ENCODE measurements around the gene MTOR. TPM values are rescaled to one million over a fixed set of nuclear protein-coding genes. Genes with fewer than 3 reads are reported as not detected.

The MTOR gene
- total and polyA plus RNA-seq, 8 donors: 6.3 to 42.4 (median 28.6) TPM

GRCh38 chr1:11132563-11133293 lies 129.6 kb downstream of the MTOR start:
- Histone ChIP-seq H3K27ac (no peak overlapping the region), H3K27me3 (no peaks in the 10 kb centered on the region), H3K36me3 (peaks cover 63 to 100% (median 99%) of the 10 kb centered on the region in 4 donors), H3K9me3 (no peaks in the 10 kb centered on the region), H3K4me1 (no peaks in the 10 kb centered on the region), H3K4me3 (no peak overlapping the region)
- DNase-seq: peak in 1 of 2 donors; percentile 25
- TF ChIP-seq, protein P1, sequence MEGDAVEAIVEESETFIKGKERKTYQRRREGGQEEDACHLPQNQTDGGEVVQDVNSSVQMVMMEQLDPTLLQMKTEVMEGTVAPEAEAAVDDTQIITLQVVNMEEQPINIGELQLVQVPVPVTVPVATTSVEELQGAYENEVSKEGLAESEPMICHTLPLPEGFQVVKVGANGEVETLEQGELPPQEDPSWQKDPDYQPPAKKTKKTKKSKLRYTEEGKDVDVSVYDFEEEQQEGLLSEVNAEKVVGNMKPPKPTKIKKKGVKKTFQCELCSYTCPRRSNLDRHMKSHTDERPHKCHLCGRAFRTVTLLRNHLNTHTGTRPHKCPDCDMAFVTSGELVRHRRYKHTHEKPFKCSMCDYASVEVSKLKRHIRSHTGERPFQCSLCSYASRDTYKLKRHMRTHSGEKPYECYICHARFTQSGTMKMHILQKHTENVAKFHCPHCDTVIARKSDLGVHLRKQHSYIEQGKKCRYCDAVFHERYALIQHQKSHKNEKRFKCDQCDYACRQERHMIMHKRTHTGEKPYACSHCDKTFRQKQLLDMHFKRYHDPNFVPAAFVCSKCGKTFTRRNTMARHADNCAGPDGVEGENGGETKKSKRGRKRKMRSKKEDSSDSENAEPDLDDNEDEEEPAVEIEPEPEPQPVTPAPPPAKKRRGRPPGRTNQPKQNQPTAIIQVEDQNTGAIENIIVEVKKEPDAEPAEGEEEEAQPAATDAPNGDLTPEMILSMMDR (IDR thresholded peaks at IDR 0.05): no peak
- no peak for TF ChIP-seq EP300 (IDR thresholded peaks at IDR 0.05)
- TF ChIP-seq POLR2AphosphoS5 (IDR thresholded peaks at IDR 0.05): no peak
- no peak for TF ChIP-seq POLR2A (IDR thresholded peaks at IDR 0.05)
- 73 to 91% (median 85%) methylated on average over 7 to 8 of the region's 8 CpGs for WGBS, 5 donors
- intact Hi-C loops (cut with DNase I; ENCODE audit: low total_unique reads): no loop called here

- H3K36me3 ChIP-seq: peaks cover 64 to 100% (median 99%) of the 10 kb centered on the region in 4 donors
- no peaks in the 10 kb centered on the region for H3K9me3 ChIP-seq
- no peak for DNase-seq
- WGBS, 5 donors: 65 to 78% (median 68%) methylated on average over 3 of the region's 3 CpGs
- no peaks in the 10 kb centered on the region for H3K4me1 ChIP-seq
- TF ChIP-seq POLR2A (IDR thresholded peaks at IDR 0.05): no peak
- no peak for TF ChIP-seq EP300 (IDR thresholded peaks at IDR 0.05)
- no peak overlapping the region for H3K27ac ChIP-seq
- no peak overlapping the region for H3K4me3 ChIP-seq
- no peaks in the 10 kb centered on the region for H3K27me3 ChIP-seq
- intact Hi-C loops (cut with DNase I; ENCODE audit: low total_unique reads): no loop called here
These were observed 130.5 kb downstream of the MTOR start for GRCh38 chr1:11131816-11132215.

GRCh38 chr1:11130406-11130805 lies 131.9 kb downstream of the MTOR start:
- no peak for DNase-seq
- H3K36me3 ChIP-seq: peaks cover 72 to 100% (median 99%) of the 10 kb centered on the region in 4 donors
- intact Hi-C loops (cut with DNase I; ENCODE audit: low total_unique reads): no loop called here
- TF ChIP-seq EP300 (IDR thresholded peaks at IDR 0.05) (no peak), POLR2A (IDR thresholded peaks at IDR 0.05) (no peak), POLR2AphosphoS5 (IDR thresholded peaks at IDR 0.05) (no peak)
- TF ChIP-seq, protein P1 (IDR thresholded peaks at IDR 0.05): no peak
- no peaks in the 10 kb centered on the region for H3K9me3 ChIP-seq
- no peaks in the 10 kb centered on the region for H3K27me3 ChIP-seq
- 90 to 98% (median 96%) methylated on average over 13 to 17 of the region's 17 CpGs for WGBS, 5 donors
- no peaks in the 10 kb centered on the region for H3K4me1 ChIP-seq
- no peak overlapping the region for H3K27ac ChIP-seq
- H3K4me3 ChIP-seq: no peak overlapping the region

DNA sequence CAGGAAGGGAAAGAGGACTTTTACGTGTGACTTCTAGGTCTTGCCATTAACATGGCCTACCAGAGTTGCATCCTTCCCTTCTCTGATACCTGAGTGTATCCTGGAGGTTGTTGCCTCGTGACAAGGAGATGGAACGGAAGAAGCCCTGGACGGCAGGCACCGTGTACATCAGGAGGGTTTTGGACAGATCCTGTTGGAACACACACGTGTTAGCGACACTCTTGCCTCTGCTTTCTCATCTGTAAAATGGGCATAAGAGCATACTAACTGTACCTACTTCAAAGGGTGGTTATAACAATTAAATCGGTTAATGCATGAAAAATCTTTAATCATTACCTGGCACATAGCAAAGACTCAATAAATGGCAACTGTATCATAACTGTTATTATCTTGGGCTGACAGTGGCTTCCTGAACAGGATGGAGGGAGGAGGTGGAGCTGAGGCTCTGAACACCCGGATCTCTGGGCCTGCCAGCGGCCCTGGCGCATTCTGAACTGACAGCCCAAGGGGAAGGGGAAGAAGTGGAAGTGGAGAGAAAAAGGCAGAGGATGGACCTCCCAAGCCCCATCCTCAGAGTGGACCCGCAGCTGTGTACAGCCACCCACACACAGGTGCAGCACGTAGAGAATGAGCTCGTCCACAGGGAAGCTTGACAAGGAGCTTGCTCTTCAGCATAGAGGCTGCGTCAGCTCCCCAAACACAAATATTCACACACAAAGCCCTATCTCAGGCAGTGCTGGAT lies 132.5 kb downstream of the MTOR start:
- intact Hi-C loops (cut with DNase I; ENCODE audit: low total_unique reads): no loop called here
- TF ChIP-seq EP300 (IDR thresholded peaks at IDR 0.05) (no peak), POLR2A (IDR thresholded peaks at IDR 0.05) (no peak), POLR2AphosphoS5 (IDR thresholded peaks at IDR 0.05) (no peak)
- TF ChIP-seq, protein P1 (IDR thresholded peaks at IDR 0.05): no peak
- Histone ChIP-seq H3K27me3 (no peaks in the 10 kb centered on the region), H3K9me3 (no peaks in the 10 kb centered on the region), H3K4me3 (no peak overlapping the region), H3K36me3 (peaks cover 75 to 100% (median 100%) of the 10 kb centered on the region in 4 donors), H3K27ac (no peak overlapping the region), H3K4me1 (no peaks in the 10 kb centered on the region)
- DNase-seq: no peak
- 90 to 94% (median 94%) methylated on average over 15 of the region's 15 CpGs for WGBS, 5 donors

Data from stomach (tissue), 9 donors.